IMR-90 (cell line): ENCODE data around the gene ITFG2. TPM values are rescaled to one million over a fixed set of nuclear protein-coding genes. Genes with fewer than 3 reads are reported as not detected.

Experiments used
- ATAC-seq: fragments of 200-7000 bp; cut with Tn5 transposase; 2 replicates; pipeline ENCODE4 v1.9.1; 2020; ENCODE audit warnings: low read depth, mild to moderate bottlenecking, moderate library complexity
- BruUV-seq: library from RNA; stranded (reverse); fragments of 400-500 nt; replicated peaks from 2 replicates; lab custom pipeline; 2021; lab: Mats Ljungman, UMichigan
- CTCF ChIA-PET: fragments of 300-600 bp; formaldehyde crosslinking; extraction: SDS; loops from one replicate; lab custom pipeline; 2021; ENCODE audit warnings: antibody characterized with exemption; lab: Yijun Ruan, JAX
- POLR2A ChIA-PET: fragments of 300-600 bp; sonication (Branson Sonifier 250); formaldehyde crosslinking; loops from one replicate; lab custom pipeline; 2022; ENCODE audit warnings: antibody characterized with exemption; ENCODE audit not compliant: unreplicated experiment; lab: Charles Lee
- DNase-seq: peaks from one replicate; pipeline ENCODE4 v3.0.0; 2013
- H2AFZ ChIP-seq: replicated peaks from 2 replicates; pipeline ENCODE3; 2013; ENCODE audit warnings: low read length, mild to moderate bottlenecking; ENCODE audit not compliant: poor library complexity
- H2AK5ac ChIP-seq: 2 replicates; pipeline ENCODE4 v1.6.1; 2013; ENCODE audit warnings: low read depth, low read length, inconsistent platforms
- H2AK9ac ChIP-seq: replicated peaks from 2 replicates; pipeline ENCODE3; 2013; ENCODE audit warnings: mild to moderate bottlenecking, low read depth, low read length, moderate library complexity; ENCODE audit not compliant: poor library complexity
- H2BK120ac ChIP-seq: 2 replicates; pipeline ENCODE4 v1.6.1; 2013; ENCODE audit warnings: low read depth, low read length, inconsistent platforms
- H2BK15ac ChIP-seq: 3 replicates; pipeline ENCODE4 v1.6.1; 2013; ENCODE audit warnings: low read depth, low read length, inconsistent platforms
- H2BK20ac ChIP-seq: 2 replicates; pipeline ENCODE4 v1.6.1; 2013; ENCODE audit warnings: low read depth, mild to moderate bottlenecking, inconsistent platforms, low read length, moderate library complexity
- H2BK5ac ChIP-seq: 2 replicates; pipeline ENCODE4 v1.6.1; 2013; ENCODE audit warnings: mild to moderate bottlenecking, low read depth, low read length, inconsistent platforms; ENCODE audit not compliant: poor library complexity, severe bottlenecking
- H3K14ac ChIP-seq: replicated peaks from 2 replicates; pipeline ENCODE4 v1.6.1; 2013; ENCODE audit warnings: low read depth, low read length, inconsistent platforms
- H3K18ac ChIP-seq: 2 replicates; pipeline ENCODE4 v1.6.1; 2013; ENCODE audit warnings: low read depth, low read length, control low read depth
- H3K23ac ChIP-seq: 2 replicates; pipeline ENCODE4 v1.6.1; 2013; ENCODE audit warnings: low read depth, low read length, inconsistent platforms
- H3K27ac ChIP-seq: 2 replicates; pipeline ENCODE4 v1.5.1; 2013; ENCODE audit warnings: mild to moderate bottlenecking, control low read depth, low read length; ENCODE audit not compliant: insufficient read depth
- H3K27me3 ChIP-seq: 2 replicates; pipeline ENCODE4 v1.6.1; 2013; ENCODE audit warnings: low read length; ENCODE audit not compliant: control insufficient read depth, insufficient read depth
- H3K36me3 ChIP-seq: 2 replicates; pipeline ENCODE4 v1.6.1; 2013; ENCODE audit warnings: low read length, mixed read lengths; ENCODE audit not compliant: control insufficient read depth, insufficient read depth
- H3K4ac ChIP-seq: 2 replicates; pipeline ENCODE4 v1.6.1; 2013; ENCODE audit warnings: low read depth, low read length, inconsistent platforms
- H3K4me1 ChIP-seq: 2 replicates; pipeline ENCODE4 v1.6.1; 2013; ENCODE audit warnings: low read length, mixed read lengths; ENCODE audit not compliant: control insufficient read depth, insufficient read depth
- H3K4me2 ChIP-seq: 2 replicates; pipeline ENCODE4 v1.6.1; 2013; ENCODE audit warnings: low read depth, mild to moderate bottlenecking, control low read depth, low read length, moderate library complexity
- H3K4me3 ChIP-seq: 2 replicates; pipeline ENCODE4 v1.5.1; 2013; ENCODE audit warnings: low read depth, mild to moderate bottlenecking, control low read depth, low read length, moderate library complexity; ENCODE audit not compliant: insufficient read depth
- H3K56ac ChIP-seq: 2 replicates; pipeline ENCODE4 v1.6.1; 2013; ENCODE audit warnings: low read length, inconsistent platforms; ENCODE audit not compliant: insufficient read depth; ENCODE audit errors: extremely low read depth
- H3K79me1 ChIP-seq, 2 experiments: 2 replicates each; pipeline ENCODE4 v1.6.1; 2013; ENCODE audit warnings: low read length in 2 of 2, inconsistent platforms in 1 of 2, low read depth in 1 of 2
- H3K9ac ChIP-seq: 2 replicates; pipeline ENCODE4 v1.6.1; 2013; ENCODE audit warnings: low read depth, low read length, control low read depth
- H3K9me1 ChIP-seq: 2 replicates; pipeline ENCODE4 v1.6.1; 2013; ENCODE audit warnings: low read length, inconsistent platforms; ENCODE audit not compliant: insufficient read depth
- H3K9me3 ChIP-seq: 2 replicates; pipeline ENCODE4 v1.6.1; 2013; ENCODE audit warnings: low read length; ENCODE audit not compliant: control insufficient read depth, insufficient read depth
- H4K20me1 ChIP-seq: 2 replicates; pipeline ENCODE4 v1.6.1; 2013; ENCODE audit warnings: low read length, inconsistent platforms; ENCODE audit not compliant: insufficient read depth
- H4K5ac ChIP-seq: 2 replicates; pipeline ENCODE4 v1.6.1; 2013; ENCODE audit warnings: mild to moderate bottlenecking, low read depth, low read length, control low read depth
- H4K8ac ChIP-seq, 2 experiments: 2 replicates each; pipeline ENCODE4 v1.6.1; 2013; ENCODE audit warnings: low read depth in 2 of 2, low read length in 2 of 2, control low read depth in 1 of 2, inconsistent platforms in 1 of 2
- H4K91ac ChIP-seq: 2 replicates; pipeline ENCODE4 v1.6.1; 2013; ENCODE audit warnings: low read depth, low read length, inconsistent platforms; ENCODE audit not compliant: insufficient read depth
- CHD1 ChIP-seq: IDR thresholded peaks from 2 replicates; pipeline ENCODE4 v1.6.1; 2012; ENCODE audit warnings: low read depth, low read length, improper control_type of control experiment
- FOS ChIP-seq: fragments of 150-350 bp; IDR thresholded peaks from 2 replicates; pipeline ENCODE4 v1.6.1; 2016; ENCODE audit warnings: low read depth, low read length
- MXI1 ChIP-seq: IDR thresholded peaks from 2 replicates; pipeline ENCODE4 v1.6.1; 2012; ENCODE audit warnings: low read depth, mild to moderate bottlenecking, low read length, moderate library complexity, borderline replicate concordance
- NFE2L2 ChIP-seq: fragments of 150-350 bp; IDR thresholded peaks from 2 replicates; pipeline ENCODE4 v1.6.1; 2016; ENCODE audit warnings: low read depth, mild to moderate bottlenecking, low read length
- RAD21 ChIP-seq: IDR thresholded peaks from 2 replicates; pipeline ENCODE4 v1.6.1; 2012; ENCODE audit warnings: low read length, improper control_type of control experiment
- WGBS, 2 experiments: methylation state at CpG; one replicate each; pipeline versions ENCODE4 v1.1.5 to v1.1.7; 2013; ENCODE audit warnings: missing lambda C conversion rate in 2 of 2; ENCODE audit not compliant: insufficient read length in 1 of 2; ENCODE audit errors: extremely low coverage in 2 of 2; 5-methylcytosine and 5-hydroxymethylcytosine counted together
- dilution Hi-C: fragments of 300-500 bp; cut with HindIII; formaldehyde crosslinking; loops from one replicate; pipeline ENCODE4 v1.14.3; 2018; ENCODE audit warnings: low sequenced_read_pairs; ENCODE audit not compliant: unreplicated experiment
- in situ Hi-C: fragments of 300-500 bp; cut with MboI; formaldehyde crosslinking; loops from 3 replicates; pipeline ENCODE4 v1.14.3; 2019; ENCODE audit warnings: low sequenced_read_pairs, inconsistent platforms, mixed read lengths
- intact Hi-C: fragments of 100-400 bp; cut with micrococcal nuclease; formaldehyde crosslinking; loops from 2 replicates; pipeline ENCODE4 v1.10.0; 2022
- polyA plus RNA-seq, 3 experiments: library from polyadenylated mRNA; depleted of rRNA; stranded (reverse); fragments of >200 nt; gene quantifications; 2 replicates each; pipeline ENCODE4 v1.2.3, GENCODE V29; 2012; ENCODE audit warnings: low replicate concordance in 1 of 3
- total RNA-seq: library from RNA; depleted of rRNA; stranded (reverse); fragments of >200 nt; gene quantifications from 2 replicates; pipeline ENCODE4 v1.2.3, GENCODE V29; 2012
- TF ChIP-seq, protein P1 (sequence below): fragments of 150-350 bp; IDR thresholded peaks from 2 replicates; pipeline ENCODE4 v1.6.1; 2016; ENCODE audit warnings: low read depth, mild to moderate bottlenecking, low read length, moderate library complexity, borderline replicate concordance
- TF ChIP-seq, protein P2 (sequence below): conservative IDR thresholded peaks from 2 replicates; pipeline ENCODE4 v1.5.1; 2012; ENCODE audit warnings: mild to moderate bottlenecking, low read depth, low read length, improper control_type of control experiment
- TF ChIP-seq, protein P3 (sequence below): fragments of 150-350 bp; IDR thresholded peaks from 2 replicates; pipeline ENCODE4 v1.6.1; 2017; ENCODE audit warnings: mild to moderate bottlenecking, antibody characterized with exemption, low read length, low read depth

The ITFG2 gene
- total and polyA plus RNA-seq, 2 of the 4 experiments (the other 2 are of a cell fraction): 20.3 to 25.5 TPM

DNA sequence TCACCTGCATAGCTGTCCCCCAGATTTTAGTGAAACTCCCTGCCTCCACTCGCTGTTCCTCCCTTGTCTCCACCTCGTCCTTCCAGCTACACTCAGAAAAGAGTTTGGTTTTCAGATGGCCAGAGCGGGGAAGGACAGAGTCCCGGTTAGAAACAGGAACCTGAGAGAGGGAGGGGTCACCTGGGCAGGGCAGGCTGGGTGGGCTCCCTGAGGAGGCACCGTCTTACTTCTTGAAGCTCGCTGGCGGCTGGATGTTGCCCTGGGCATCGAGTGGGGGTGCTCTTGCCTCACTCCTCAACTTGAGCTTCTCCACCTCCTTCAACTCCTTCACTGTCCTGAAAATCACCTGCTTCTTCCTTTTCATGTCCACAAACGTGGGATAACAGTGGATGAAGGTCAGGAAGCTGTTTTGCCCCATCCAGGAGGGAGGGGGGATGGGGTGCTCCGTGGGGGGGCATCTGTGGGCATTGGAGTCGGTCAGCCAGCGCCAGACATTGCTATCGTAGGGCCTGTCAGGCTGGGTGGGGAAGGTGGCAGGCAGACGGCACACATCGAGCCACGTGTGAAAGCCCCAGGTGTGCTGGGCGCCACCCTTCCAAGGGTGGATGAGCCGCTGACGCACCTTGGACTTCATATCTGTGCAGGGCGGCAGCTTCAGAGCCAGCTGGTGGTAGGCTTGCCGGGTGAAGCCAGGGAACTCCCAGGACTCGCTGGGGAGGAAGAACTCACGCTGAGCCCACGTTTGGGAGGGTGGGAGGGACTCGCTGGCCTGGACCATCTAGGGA lies 42.4 kb downstream of the ITFG2 start:
- Histone ChIP-seq H3K79me1 (no peaks in the 10 kb centered on the region), H3K36me3 (peaks cover 6% of the 10 kb centered on the region), H2AK9ac (peak overlapping the region; percentile 28), H3K4me2 (no peak overlapping the region), H2BK20ac (no peak overlapping the region), H4K5ac (no peak overlapping the region), H3K14ac (no peak overlapping the region), H3K4me1 (no peaks in the 10 kb centered on the region), H3K27ac (no peak overlapping the region), H3K56ac (no peak overlapping the region), H4K20me1 (no peaks in the 10 kb centered on the region), H2BK15ac (no peak overlapping the region), H2BK120ac (no peak overlapping the region), H3K23ac (no peak overlapping the region), H3K27me3 (no peaks in the 10 kb centered on the region), H3K9me3 (no peaks in the 10 kb centered on the region), H4K8ac (no peak overlapping the region), H2AK5ac (no peak overlapping the region), H3K4me3 (no peak overlapping the region), H3K4ac (no peak overlapping the region), H2BK5ac (no peak overlapping the region), H3K18ac (no peak overlapping the region), H3K9ac (no peak overlapping the region), H2AFZ (peak overlapping the region; percentile 58), H4K91ac (no peak overlapping the region), H3K9me1 (no peaks in the 10 kb centered on the region)
- ATAC-seq (no peak), DNase-seq (no peak)
- ChIA-PET POLR2A (no interaction called here), CTCF (interaction anchor here (1.1 to 1.2 kb wide), 2 partner anchors 89 to 179 kb away, joined by 4 read pairs; no protein-coding TSS in a partner anchor)
- in situ Hi-C loops (loop anchor here (10.0 kb wide), 1 partner anchor 180 kb away; no protein-coding TSS in a partner anchor), intact Hi-C loops (no loop called here), dilution Hi-C loops (no loop called here)
- no peak for TF ChIP-seq RAD21
- TF ChIP-seq, protein P1, sequence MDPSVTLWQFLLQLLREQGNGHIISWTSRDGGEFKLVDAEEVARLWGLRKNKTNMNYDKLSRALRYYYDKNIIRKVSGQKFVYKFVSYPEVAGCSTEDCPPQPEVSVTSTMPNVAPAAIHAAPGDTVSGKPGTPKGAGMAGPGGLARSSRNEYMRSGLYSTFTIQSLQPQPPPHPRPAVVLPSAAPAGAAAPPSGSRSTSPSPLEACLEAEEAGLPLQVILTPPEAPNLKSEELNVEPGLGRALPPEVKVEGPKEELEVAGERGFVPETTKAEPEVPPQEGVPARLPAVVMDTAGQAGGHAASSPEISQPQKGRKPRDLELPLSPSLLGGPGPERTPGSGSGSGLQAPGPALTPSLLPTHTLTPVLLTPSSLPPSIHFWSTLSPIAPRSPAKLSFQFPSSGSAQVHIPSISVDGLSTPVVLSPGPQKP: no peak
- no peak for TF ChIP-seq NFE2L2
- TF ChIP-seq CHD1: no peak
- TF ChIP-seq FOS: no peak
- TF ChIP-seq, protein P2, sequence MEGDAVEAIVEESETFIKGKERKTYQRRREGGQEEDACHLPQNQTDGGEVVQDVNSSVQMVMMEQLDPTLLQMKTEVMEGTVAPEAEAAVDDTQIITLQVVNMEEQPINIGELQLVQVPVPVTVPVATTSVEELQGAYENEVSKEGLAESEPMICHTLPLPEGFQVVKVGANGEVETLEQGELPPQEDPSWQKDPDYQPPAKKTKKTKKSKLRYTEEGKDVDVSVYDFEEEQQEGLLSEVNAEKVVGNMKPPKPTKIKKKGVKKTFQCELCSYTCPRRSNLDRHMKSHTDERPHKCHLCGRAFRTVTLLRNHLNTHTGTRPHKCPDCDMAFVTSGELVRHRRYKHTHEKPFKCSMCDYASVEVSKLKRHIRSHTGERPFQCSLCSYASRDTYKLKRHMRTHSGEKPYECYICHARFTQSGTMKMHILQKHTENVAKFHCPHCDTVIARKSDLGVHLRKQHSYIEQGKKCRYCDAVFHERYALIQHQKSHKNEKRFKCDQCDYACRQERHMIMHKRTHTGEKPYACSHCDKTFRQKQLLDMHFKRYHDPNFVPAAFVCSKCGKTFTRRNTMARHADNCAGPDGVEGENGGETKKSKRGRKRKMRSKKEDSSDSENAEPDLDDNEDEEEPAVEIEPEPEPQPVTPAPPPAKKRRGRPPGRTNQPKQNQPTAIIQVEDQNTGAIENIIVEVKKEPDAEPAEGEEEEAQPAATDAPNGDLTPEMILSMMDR: no peak
- TF ChIP-seq MXI1: no peak
- TF ChIP-seq, protein P3, sequence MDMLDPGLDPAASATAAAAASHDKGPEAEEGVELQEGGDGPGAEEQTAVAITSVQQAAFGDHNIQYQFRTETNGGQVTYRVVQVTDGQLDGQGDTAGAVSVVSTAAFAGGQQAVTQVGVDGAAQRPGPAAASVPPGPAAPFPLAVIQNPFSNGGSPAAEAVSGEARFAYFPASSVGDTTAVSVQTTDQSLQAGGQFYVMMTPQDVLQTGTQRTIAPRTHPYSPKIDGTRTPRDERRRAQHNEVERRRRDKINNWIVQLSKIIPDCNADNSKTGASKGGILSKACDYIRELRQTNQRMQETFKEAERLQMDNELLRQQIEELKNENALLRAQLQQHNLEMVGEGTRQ: no peak
- BruUV-seq: no TSS peak
- 81% methylated on average over 14 of the region's 25 CpGs; no CpG with 5 or more reads in 1 of the 2 experiments for WGBS, 2 experiments
